SH-SY5Y (cell line): Measurements from ENCODE around the gene SLC16A8.

Experiments
- GATA2 ChIP-seq: IDR thresholded peaks from 2 replicates; pipeline ENCODE4 v1.6.1; 2011; ENCODE audit warnings: mild to moderate bottlenecking, low read depth, low read length
- GATA3 ChIP-seq: IDR thresholded peaks from 2 replicates; pipeline ENCODE4 v1.6.1; 2011; ENCODE audit warnings: low read depth, mild to moderate bottlenecking, low read length, moderate library complexity

SLC16A8 gene

DNA sequence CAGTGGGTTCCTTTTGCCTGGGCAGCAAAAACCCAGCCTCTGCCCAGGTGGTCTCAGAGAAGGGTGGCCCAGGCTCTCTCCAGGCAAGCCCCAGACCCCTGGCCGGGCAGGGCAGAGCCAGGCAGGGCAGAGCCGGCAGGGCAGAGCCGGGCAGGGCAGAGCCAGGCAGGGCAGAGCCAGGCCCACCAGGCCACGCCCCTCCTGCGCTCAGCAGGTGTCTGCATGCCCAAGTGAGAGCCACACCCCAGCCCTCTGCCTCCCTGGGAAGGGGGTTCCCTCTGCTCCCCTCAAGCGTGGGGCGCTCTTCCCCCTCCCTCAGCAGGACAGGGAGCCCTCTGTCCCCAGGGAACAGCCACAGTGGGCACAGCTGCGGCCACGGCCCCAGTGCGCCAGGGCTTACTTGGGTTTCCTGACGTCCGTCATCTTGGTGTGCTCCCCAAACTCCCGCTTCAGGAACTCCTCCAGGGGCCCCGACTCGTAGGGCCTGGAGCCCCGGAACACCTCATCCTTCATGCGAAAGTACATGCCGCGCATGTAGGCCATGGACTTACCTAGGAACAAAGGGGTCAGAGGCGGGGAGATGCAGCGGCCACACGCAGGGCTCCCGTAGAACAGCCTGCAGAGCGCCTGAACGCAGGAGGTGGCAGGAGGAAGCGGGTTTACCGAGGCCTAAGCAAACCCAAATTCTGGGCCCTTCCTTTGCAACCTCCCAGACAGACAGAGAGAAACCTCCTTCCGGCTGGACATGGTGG, 36.6 kb upstream of the SLC16A8 start:
- no peak for TF ChIP-seq GATA2
- no peak for TF ChIP-seq GATA3

DNA sequence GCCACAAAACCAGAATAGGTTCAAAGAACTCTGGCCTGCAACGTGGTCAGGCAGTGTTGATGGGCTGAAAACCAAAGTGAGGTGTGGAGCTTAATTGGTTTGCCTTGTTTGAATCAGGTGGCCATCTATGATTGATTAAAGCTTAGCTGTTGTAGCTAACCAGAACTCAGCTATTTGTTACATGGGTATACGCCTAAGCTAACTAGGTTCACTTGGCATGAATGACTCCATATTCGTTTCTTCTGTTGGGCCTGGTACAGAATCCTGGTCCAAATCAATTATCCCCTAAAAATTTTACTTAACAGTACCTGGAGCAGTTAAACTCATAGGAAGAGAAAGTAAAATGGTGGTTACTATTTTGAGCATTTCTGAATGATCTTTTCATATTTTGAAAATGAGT, 34.2 kb upstream of the SLC16A8 start:
- no peak for TF ChIP-seq GATA2
- TF ChIP-seq GATA3: no peak

DNA sequence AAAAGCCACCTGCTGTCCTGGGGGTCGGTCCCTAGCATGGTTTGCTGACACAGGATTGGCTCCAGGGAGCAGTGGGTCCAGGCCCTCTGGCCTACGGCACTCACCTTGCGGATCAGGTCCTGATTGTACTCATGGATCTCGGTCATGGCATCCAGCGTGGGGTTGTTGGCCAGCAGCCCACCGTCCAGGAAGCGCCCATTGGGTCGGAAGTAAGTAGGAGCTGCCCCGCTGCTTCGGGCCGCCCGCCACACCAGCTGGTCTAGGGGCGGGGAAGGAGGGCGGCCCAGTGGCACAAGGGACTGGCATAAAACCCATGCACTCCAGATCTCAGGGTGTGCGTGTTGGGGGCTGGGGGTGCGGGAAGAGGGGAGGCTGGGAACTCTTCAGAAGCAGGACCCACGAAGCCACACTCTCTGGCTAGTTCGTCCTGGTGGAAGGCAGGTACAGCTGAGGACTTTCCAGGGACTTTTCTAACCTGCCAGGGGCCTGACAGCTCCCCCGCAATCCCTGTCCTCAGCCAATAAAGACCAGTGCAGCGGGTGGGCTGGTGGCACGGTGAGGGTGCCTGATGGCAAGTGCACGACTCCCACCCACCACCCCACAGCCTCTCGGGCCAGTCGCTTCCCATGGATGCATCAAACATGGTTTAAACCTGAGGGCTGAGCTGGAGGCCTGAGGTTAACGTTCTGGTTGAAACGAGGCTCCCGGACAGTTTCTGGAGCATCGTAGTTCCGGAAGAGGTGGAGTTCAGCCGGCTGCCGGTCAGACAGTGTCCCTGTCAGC, 31.6 kb upstream of the SLC16A8 start:
- TF ChIP-seq GATA2: no peak
- TF ChIP-seq GATA3: no peak

DNA sequence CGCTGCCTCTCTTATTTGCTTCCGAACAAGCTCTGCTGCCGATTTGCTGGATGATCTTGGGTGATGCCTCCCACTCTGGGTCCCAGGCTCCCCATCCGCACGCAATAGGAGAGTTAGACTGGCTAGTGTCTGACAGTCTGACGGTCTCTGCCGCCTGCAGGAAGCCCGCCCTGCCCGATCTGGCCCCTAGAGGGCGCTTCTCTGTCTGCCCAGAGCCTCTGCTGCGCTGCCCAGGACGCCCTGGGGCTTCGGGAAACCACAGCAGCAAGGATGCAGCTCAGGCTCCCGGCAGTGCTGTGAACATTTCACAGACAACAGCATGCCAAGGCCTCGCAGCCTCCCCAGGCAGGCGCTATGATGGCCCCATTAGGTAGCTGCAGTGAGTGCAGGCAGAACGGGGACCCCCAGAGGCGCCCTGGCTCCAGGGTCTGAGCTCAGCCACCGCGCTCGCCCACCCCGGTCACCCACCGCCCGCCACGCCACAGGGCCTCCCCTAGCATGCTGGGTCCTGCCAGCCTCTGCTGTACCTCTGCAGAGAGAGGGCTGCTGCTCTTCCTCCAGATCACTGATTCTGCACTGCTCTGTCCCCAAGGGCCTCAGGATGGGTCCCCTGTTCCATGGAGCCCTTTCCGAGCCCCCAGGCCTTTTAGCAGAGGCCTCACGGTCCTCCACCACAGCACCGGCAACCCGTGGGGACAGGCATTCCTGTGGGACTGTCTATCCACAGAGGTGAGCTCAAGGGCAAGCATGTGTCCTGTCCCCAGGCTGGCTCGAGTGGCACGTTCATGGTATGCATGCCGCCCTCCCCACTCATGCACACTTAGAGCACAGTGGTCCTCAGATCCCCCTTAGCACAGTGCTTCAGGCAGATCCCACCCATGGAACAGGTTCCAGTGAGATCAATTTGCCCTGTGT, 30.8 kb upstream of the SLC16A8 start:
- no peak for TF ChIP-seq GATA2
- no peak for TF ChIP-seq GATA3

DNA sequence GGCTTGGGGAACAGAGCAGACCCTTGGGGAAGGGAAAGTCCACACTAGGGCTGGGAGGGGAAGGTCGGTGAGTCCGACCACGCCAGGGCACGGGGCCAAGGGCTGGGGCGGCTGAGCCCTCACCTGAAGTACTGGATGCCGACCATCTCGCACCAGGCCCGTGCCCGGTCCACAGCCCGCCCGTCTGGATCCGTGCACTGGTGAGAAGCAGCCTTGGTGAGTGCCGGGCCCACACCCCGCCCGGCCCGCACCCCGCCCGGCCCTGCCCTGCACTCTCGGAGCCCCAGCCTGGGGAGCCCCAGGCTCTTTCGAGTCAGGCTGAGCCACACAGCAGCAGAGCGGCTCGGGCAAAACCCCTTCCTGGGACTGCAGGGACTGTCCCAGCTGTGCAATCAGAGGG, 28.4 kb upstream of the SLC16A8 start:
- TF ChIP-seq GATA2 (no peak), GATA3 (no peak)

DNA sequence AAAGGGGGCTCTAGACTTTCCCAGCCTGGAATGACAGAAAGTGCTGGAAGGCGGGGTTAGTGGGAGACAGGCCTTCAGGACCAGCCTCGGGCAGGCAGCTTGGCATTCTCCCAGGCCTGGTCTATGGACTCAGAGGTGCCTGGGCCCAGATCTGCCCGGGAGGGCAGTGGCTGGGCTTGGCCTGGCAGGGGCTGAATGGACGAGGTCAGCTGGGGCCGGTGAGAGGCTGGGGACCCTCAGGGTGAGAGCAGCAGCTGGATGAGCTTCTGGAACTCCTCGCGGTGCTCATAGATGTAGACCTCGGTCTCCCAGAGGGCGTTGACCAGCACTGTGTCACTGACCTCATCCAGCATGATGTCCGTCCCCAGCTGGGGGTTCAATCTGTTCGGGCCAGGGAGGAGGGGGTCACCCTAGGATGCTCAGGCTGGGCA, 28.0 kb upstream of the SLC16A8 start:
- TF ChIP-seq GATA2: no peak
- no peak for TF ChIP-seq GATA3

DNA sequence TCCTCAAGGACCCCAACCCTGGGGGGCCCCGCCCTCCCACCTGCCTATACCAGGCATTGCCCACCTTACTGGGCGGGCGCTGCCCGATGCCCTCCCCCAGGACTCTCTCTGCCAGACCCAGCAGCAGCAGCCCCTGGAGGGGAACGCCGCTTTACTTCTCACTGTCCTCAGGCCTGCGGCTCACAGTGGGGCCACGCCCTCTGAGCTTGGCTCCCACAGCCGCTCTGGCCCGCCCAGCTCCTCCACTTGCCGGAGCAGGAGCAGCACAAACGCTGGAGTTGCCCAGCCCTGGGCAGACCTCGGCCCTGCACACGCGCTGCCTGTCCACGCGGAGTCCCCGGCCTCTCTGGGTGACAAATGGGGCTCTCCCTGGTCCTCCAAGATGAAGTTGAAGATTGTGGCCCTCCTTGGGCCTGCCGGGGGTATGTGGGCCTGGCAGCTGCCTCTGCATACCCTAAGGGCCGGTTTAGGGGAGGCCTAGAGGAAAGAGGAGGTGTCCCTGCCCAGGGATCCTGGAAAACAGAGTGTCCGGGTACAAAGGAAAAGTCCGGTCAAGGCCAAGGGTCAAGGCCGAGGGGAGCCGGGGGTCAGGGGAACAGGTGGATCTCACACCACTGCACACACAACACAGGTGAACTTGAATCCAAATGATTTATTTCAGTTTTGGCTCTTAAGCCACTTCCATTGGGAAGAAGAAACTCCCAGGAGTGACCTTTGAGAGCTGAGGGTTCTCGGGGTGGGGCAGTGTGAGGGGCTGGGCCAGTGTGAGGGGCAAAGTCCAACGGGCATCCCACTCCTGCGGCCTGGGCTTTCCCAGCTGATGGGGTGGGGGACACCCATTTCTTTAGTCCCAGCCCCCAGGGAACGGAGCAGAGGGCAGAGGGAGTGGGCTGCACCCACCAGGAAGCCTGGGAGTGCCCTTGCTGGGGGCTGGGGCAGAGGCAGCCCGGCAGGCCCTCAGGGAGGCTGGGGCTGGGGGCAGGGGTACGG, 27.2 kb upstream of the SLC16A8 start:
- no peak for TF ChIP-seq GATA3
- no peak for TF ChIP-seq GATA2

DNA sequence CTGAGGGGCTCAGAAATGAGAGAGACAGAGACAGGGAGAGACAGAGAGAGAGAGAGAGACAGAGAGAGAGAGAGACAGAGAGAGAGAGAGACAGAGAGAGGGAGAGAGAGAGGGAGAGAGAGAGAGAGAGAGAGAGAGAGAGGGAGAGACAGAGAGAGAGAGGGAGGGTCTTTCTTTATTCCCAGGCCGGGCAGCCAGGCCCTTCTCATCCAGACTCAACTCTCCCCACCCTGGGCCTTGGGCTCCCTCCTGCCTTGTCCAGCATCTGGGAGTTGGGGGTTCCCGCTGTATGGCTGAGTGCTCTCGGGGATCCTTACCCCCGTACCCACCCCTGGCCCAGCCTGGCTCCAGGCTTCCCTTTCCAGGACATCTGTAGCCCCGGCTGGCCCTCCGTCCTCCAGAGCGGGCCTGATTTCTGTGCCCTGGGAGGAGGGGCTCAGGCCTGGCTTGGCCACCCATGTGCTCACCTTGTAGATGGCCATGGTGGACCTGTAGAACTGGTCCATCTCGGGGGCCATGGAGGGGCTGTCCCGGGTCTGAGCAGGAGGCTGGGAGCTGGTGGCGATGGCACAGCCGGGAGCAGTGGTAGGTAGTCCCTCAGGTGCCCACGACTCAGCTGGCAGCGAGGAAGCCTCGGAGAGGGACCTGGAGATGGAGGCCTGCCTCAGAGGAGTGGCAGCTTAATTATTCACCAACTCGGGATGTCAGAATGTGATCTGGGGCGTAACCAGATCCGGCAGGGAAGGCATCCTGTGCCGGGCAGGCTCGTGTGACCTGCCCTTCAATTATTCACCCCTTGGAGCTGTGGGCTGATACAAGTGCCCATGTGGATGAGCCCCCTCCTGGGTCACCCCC, 26.3 kb upstream of the SLC16A8 start, which contains the start of gene BAIAP2L2:
Gene BAIAP2L2 (minus strand): TSS at position 677 of the 855 bp plus-strand sequence. CDS start 159 bp downstream, at position 518.
- no peak for TF ChIP-seq GATA2
- TF ChIP-seq GATA3: no peak

DNA sequence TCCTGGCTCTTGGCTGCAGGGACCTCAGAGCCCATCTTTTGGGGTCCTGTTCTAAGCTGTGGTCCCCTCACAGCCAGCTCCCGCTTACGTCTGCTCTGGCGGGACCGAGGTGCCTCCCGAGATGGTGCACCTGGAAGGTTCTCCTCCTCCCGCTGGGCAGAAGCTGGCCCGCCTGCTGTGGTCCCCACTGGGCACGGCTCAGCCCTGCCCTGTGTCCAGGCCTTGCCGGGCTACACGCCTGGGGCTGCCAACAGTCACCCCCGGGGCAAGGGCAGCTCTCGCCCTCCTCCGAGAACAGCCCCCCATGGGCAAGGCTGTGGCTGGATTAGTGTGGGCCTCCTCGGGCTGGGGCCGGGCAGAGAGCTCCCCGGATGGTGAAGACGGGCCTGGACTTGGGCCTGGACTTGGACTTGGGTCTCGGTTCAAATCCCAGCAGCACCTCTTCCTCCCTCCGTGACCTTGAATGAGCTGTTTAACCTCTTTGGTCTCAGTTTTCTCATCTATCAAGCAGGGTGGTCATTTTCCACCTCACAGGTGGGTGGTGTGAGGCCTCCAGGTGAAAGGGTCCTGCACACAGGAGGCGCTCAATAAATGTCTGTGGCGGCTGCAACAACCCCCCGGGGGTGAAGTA, 25.5 kb upstream of the SLC16A8 start:
- no peak for TF ChIP-seq GATA2
- no peak for TF ChIP-seq GATA3

DNA sequence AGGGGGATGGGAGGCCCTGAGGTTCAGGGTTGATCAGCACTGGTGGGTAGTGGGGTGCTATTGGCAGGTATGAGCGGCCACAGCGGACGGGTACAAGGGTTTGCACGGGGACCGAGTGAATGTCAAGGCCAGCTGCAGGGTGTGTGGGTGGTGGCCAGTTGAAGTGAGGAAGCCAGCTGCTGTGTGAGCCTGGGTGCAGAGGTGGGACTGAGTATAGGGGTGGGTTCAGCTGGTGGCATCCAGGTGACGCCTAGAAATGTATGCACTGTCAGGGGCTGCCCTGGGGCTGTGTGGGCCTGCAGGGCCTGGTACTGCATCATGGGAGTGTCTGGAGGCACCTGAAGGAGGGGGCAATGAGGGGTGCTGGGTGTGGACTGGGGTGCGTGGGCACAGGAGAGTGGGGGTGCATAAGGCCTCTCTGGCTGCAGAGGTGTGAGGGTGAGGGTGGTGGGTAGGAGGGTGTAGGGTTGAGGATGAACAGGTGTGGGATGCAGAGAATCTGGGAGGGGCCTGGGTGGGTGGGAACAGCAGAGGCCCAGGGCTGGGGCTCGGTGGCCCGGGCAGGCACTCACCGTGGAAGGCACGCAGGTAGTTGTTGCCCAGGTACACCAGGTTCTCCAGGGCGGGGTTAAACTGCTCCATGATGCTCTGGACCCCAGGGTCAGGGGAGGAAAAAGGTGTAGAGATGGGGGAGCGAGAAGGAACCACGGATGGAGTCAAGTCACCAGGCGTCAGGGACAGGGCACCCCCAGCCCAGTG, 24.8 kb upstream of the SLC16A8 start:
- TF ChIP-seq GATA3 (no peak), GATA2 (no peak)

DNA sequence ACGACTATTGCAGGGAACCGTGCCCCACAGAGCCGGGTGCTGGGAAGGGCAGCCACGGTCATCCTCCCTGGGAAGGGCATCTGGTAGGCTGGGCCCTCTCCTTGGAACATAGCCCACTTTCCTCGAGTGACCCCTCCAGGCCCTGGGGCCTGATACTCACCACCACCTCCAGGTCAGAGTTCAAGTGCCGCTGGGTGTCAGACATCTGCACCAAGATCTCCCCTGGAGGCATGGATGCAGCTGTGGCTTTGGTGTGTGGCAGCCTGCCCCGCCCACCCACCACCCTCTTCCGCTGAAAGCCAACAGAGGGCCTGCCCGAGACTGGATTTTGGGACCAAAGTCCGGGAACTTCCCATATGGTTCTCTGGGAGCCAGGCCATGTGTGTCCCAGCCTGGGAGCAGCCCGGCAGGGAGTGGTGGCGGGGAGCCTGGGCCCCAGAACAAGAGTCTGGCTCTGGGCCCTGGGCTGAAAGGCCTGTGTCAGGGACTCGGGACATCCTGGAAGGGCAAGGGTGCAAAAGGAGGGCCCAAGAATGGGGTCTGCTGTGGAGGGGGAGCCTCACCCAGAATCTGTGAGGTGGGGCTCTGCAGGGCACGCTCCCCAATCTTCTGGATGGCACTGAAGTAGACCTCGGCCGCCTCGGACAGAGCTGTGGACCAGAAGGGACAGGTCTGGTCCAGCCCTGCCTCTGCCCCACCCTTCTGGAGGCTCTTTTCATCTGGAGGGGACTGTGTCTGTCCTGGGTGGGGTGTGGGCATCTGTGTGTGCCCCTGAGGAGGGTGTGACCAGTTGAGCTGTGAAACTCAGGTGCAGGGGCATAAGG, 23.9 kb upstream of the SLC16A8 start:
- no peak for TF ChIP-seq GATA2
